Left lobe of liver (tissue), 2 donors: ENCODE results near the gene ATP8A2. TPM values are rescaled to one million over a fixed set of nuclear protein-coding genes. Genes with fewer than 3 reads are reported as not detected.
"Not testable (repeated sequence)": the region's sequence is repeated elsewhere in the genome, so short reads cannot be mapped to it uniquely, and the experiment has no call there.

ENCODE experiments used
- ATAC-seq: fragments of 200-7000 bp; cut with Tn5 transposase; one replicate; pipeline ENCODE4 v1.9.1; 2020; ENCODE audit warnings: mild to moderate bottlenecking, moderate library complexity
- DNase-seq: peaks from one replicate; pipeline ENCODE4 v3.0.0-alpha.2; 2020; ENCODE audit warnings: low spot score
- total RNA-seq: library from RNA; stranded (reverse); gene quantifications from one replicate; pipeline ENCODE4 v1.2.1, GENCODE V29; 2021
- donor health status: DM: no; HTN: no; CAD: no; lungs with moderate emphysema.
- donor health status: DM: no; HTN: yes; CAD: no.

ATP8A2 gene
- total RNA-seq, 1 donor from 2014 or later: not detected

- DNase-seq: no peak
- peak; percentile 49 for ATAC-seq
Measured at GRCh38 chr13:26051657-26052311, 680.0 kb downstream of the ATP8A2 start, which contains the start of gene SHISA2. Gene SHISA2, minus strand, starts transcription at chr13:26052016. Its CDS starts 1,041 bp downstream, at chr13:26050975.

- DNase-seq (no peak), ATAC-seq (no peak)
Measured at GRCh38 chr13:26052337-26052736, 680.6 kb downstream of the ATP8A2 start.

- no peak for DNase-seq
- ATAC-seq: no peak
Measured at GRCh38 chr13:26053418-26053980, 681.7 kb downstream of the ATP8A2 start.

GRCh38 chr13:26054896-26055295, 683.1 kb downstream of the ATP8A2 start:
- DNase-seq: no peak
- no peak for ATAC-seq

GRCh38 chr13:26058704-26059103, 686.9 kb downstream of the ATP8A2 start:
- ATAC-seq: no peak
- DNase-seq: no peak

- no peak for ATAC-seq
Measured at GRCh38 chr13:26060357-26060756, 688.6 kb downstream of the ATP8A2 start.

GRCh38 chr13:26061256-26061655, 689.5 kb downstream of the ATP8A2 start:
- DNase-seq (no peak), ATAC-seq (no peak)

More at GRCh38 chr13:26060357-26060756, 688.6 kb downstream of the ATP8A2 start:
- DNase-seq: no peak

- no peak for ATAC-seq
- no peak for DNase-seq
Measured at GRCh38 chr13:26061947-26062346, 690.2 kb downstream of the ATP8A2 start.

GRCh38 chr13:26062853-26063444, 691.2 kb downstream of the ATP8A2 start:
- DNase-seq (no peak), ATAC-seq (peak; percentile 39)

- ATAC-seq, DNase-seq: not testable (repeated sequence)
Measured at GRCh38 chr13:26066492-26066891, 694.7 kb downstream of the ATP8A2 start.

GRCh38 chr13:26067601-26068000, 695.8 kb downstream of the ATP8A2 start:
- ATAC-seq: no peak
- DNase-seq: no peak

GRCh38 chr13:26068372-26068771, 696.6 kb downstream of the ATP8A2 start:
- ATAC-seq, DNase-seq: not testable (repeated sequence)

- not testable (repeated sequence) for DNase-seq, ATAC-seq
Measured at GRCh38 chr13:26069642-26070041, 697.9 kb downstream of the ATP8A2 start.

GRCh38 chr13:26071691-26072090, 699.9 kb downstream of the ATP8A2 start:
- no peak for ATAC-seq
- DNase-seq: no peak

- DNase-seq: not testable (repeated sequence)
- peak; percentile 93 for ATAC-seq
Measured at GRCh38 chr13:26072335-26072734, 700.6 kb downstream of the ATP8A2 start.

GRCh38 chr13:26074706-26075105, 702.9 kb downstream of the ATP8A2 start:
- ATAC-seq (no peak), DNase-seq (no peak)

Other genes starting within 250 kb of the ATP8A2 start
- not detected for gene AMER2, start 199.7 kb upstream of the ATP8A2 start, total RNA-seq
- 4.8 TPM for gene MTMR6, start 84.5 kb upstream of the ATP8A2 start, total RNA-seq
- 14.3 TPM for gene NUP58, start 70.3 kb upstream of the ATP8A2 start, total RNA-seq